ENCODE measurements around the gene FBXL13.

DNA sequence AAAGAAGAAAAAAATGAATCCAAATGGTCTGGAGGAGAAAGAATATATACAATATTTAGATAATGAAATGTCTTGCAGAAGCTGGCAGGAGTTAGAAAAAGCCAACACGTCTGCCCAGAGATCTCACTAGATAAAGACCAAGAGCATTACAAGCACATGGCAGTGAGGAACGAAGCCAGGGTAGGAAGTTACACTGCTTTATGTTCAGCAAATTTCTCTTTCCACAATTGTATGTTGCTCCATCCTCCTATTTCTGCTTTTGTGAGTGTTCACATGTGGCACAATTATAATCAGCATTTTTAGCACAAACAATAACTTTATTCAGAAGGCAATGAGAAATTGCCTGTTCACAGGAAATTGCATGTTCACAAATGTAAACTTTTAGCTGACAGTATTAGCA, 108.1 kb downstream of the FBXL13 start:
- TF ChIP-seq GTF2F1 (IDR thresholded peaks at IDR 0.05; ENCODE audit: borderline replicate concordance, low read depth, low read length) = no peak
- no peak for TF ChIP-seq CTCF (IDR thresholded peaks at IDR 0.05; ENCODE audit: control extremely low read depth in 1 of 3, insufficient read depth in 1 of 3, low read depth in 1 of 3, low read length in 3 of 3)
- TF ChIP-seq TBP (IDR thresholded peaks at IDR 0.05; ENCODE audit: low read depth, low read length) = no peak
- TF ChIP-seq USF2 (IDR thresholded peaks at IDR 0.05; ENCODE audit: low read length) = no peak
- TF ChIP-seq PHF8 (conservative IDR thresholded peaks at IDR 0.05; ENCODE audit: low read depth, low read length) = no peak
- TF ChIP-seq POLR2AphosphoS5 (IDR thresholded peaks at IDR 0.05; ENCODE audit: low read depth, low read length) = no peak
- no peak for TF ChIP-seq RXRA (IDR thresholded peaks at IDR 0.05; ENCODE audit: insufficient read depth, low read depth, low read length)
- TF ChIP-seq POLR2A (IDR thresholded peaks at IDR 0.05; ENCODE audit: control extremely low read depth in 1 of 2, low read depth in 2 of 2, low read length in 2 of 2) = no peak

Data from H1 (cell line).